Suprapubic skin (tissue), 4 donors: Measurements from ENCODE around the gene FXYD3. TPM values are rescaled to one million over a fixed set of nuclear protein-coding genes. Genes with fewer than 3 reads are reported as not detected.
A peak's percentile ranks its signal among the peaks of the same experiment; 100 is the strongest.

Experiments used
- DNase-seq, 2 donors: peaks; one replicate each; pipeline ENCODE4 v3.0.0-alpha.2; 2019; ENCODE audit warnings: low spot score in 2 of 2
- H3K27ac ChIP-seq: fragments of 200-600 bp; sonication (generic); one replicate; pipeline ENCODE4 v1.5.1; 2019
- H3K27me3 ChIP-seq: fragments of 200-600 bp; sonication (generic); one replicate; pipeline ENCODE4 v1.5.1; 2019
- H3K36me3 ChIP-seq: fragments of 200-600 bp; sonication (generic); one replicate; pipeline ENCODE4 v1.5.1; 2019
- H3K4me1 ChIP-seq: fragments of 200-600 bp; sonication (generic); one replicate; pipeline ENCODE4 v1.5.1; 2019
- H3K4me3 ChIP-seq: fragments of 200-600 bp; sonication (generic); one replicate; pipeline ENCODE4 v1.5.1; 2019; ENCODE audit warnings: mild to moderate bottlenecking
- H3K9me3 ChIP-seq: fragments of 200-600 bp; sonication (generic); one replicate; pipeline ENCODE4 v1.5.1; 2019
- CTCF ChIP-seq, 2 donors: fragments of 200-600 bp in 1 of 2; fragments of 450-650 bp in 1 of 2; sonication (generic) in 1 of 2; IDR thresholded peaks; one replicate each; pipeline ENCODE4 v1.5.1; 2016 to 2019; ENCODE audit warnings: antibody characterized with exemption in 2 of 2, mild to moderate bottlenecking in 1 of 2, moderate library complexity in 1 of 2
- EP300 ChIP-seq: sonication (generic); formaldehyde crosslinking; IDR thresholded peaks from one replicate; pipeline ENCODE4 v1.6.1; 2017; ENCODE audit warnings: antibody characterized with exemption
- POLR2A ChIP-seq, 2 donors: fragments of 450-650 bp; IDR thresholded peaks; one replicate each; pipeline ENCODE4 v1.6.1; 2017; ENCODE audit warnings: antibody characterized with exemption in 2 of 2, mild to moderate bottlenecking in 2 of 2, moderate library complexity in 2 of 2
- POLR2AphosphoS5 ChIP-seq, 3 donors: sonication (generic); formaldehyde crosslinking; IDR thresholded peaks; one replicate each; pipeline ENCODE4 v1.6.1; 2017; ENCODE audit warnings: antibody characterized with exemption in 3 of 3
- WGBS: methylation state at CpG from one replicate; pipeline ENCODE4 v1.1.5; 2018; 5-methylcytosine and 5-hydroxymethylcytosine counted together
- total RNA-seq, 4 donors: library from RNA; depleted of rRNA; stranded (reverse); fragments of >200 nt; gene quantifications; one replicate each; pipeline ENCODE4 v1.1.0, GENCODE V29; 2016

FXYD3 gene
- total RNA-seq, 4 donors from 2014 or later: 383 to 765 (median 575) TPM

- H3K4me3 ChIP-seq: peak overlapping the region; percentile 47
- peaks cover 7% of the 10 kb centered on the region for H3K36me3 ChIP-seq
- 24% methylated on average over 5 of the region's 5 CpGs for WGBS
- peak overlapping the region; percentile 95 for H3K27ac ChIP-seq
- H3K9me3 ChIP-seq: no peaks in the 10 kb centered on the region
- TF ChIP-seq POLR2A (IDR thresholded peaks at IDR 0.05) (no peak), CTCF (IDR thresholded peaks at IDR 0.05) (no peak), EP300 (no peak), POLR2AphosphoS5 (IDR thresholded peaks at IDR 0.05) (peak in 2 of 3 donors; percentile 16 to 81)
- H3K27me3 ChIP-seq: no peaks in the 10 kb centered on the region
- H3K4me1 ChIP-seq: peaks cover 94% of the 10 kb centered on the region
- no peak for DNase-seq
Measured at GRCh38 chr19:35123573-35123972, 8.0 kb downstream of the FXYD3 start.

- peak overlapping the region; percentile 47 for H3K4me3 ChIP-seq
Measured at GRCh38 chr19:35124098-35125060, 8.8 kb downstream of the FXYD3 start.

GRCh38 chr19:35125270-35125717 lies 9.7 kb downstream of the FXYD3 start:
- Histone ChIP-seq H3K9me3 (no peaks in the 10 kb centered on the region), H3K4me1 (peaks cover 86% of the 10 kb centered on the region), H3K4me3 (peak overlapping the region; percentile 47), H3K27ac (peak overlapping the region; percentile 95), H3K27me3 (no peaks in the 10 kb centered on the region), H3K36me3 (peaks cover 7% of the 10 kb centered on the region)
- no peak for TF ChIP-seq CTCF (IDR thresholded peaks at IDR 0.05)
- TF ChIP-seq POLR2AphosphoS5 (IDR thresholded peaks at IDR 0.05): no peak
- no peak for TF ChIP-seq EP300
- TF ChIP-seq POLR2A (IDR thresholded peaks at IDR 0.05): no peak
- 70% methylated on average over 19 of the region's 19 CpGs for WGBS
- no peak for DNase-seq

More at GRCh38 chr19:35124098-35125060, 8.8 kb downstream of the FXYD3 start:
- TF ChIP-seq POLR2AphosphoS5 (IDR thresholded peaks at IDR 0.05) (peak in 2 of 3 donors; percentile 33 to 55), EP300 (no peak), POLR2A (IDR thresholded peaks at IDR 0.05) (peak in 1 of 2 donors; percentile 65)
- Histone ChIP-seq H3K9me3 (no peaks in the 10 kb centered on the region), H3K36me3 (peaks cover 7% of the 10 kb centered on the region), H3K27ac (peak overlapping the region; percentile 95), H3K4me1 (peaks cover 86% of the 10 kb centered on the region), H3K27me3 (no peaks in the 10 kb centered on the region)
- 5% methylated on average over 21 of the region's 42 CpGs for WGBS
- peak; percentile 96 to 97 for DNase-seq

GRCh38 chr19:35125749-35126623 lies 10.4 kb downstream of the FXYD3 start:
- 60% methylated on average over 1 of the region's 35 CpGs for WGBS
- Histone ChIP-seq H3K36me3 (peaks cover 7% of the 10 kb centered on the region), H3K27me3 (no peaks in the 10 kb centered on the region), H3K4me3 (peak overlapping the region; percentile 4), H3K4me1 (peaks cover 85% of the 10 kb centered on the region), H3K9me3 (no peaks in the 10 kb centered on the region), H3K27ac (peak overlapping the region; percentile 95)
- TF ChIP-seq CTCF (IDR thresholded peaks at IDR 0.05): no peak
- TF ChIP-seq EP300: no peak
- TF ChIP-seq POLR2A (IDR thresholded peaks at IDR 0.05): no peak
- no peak for TF ChIP-seq POLR2AphosphoS5 (IDR thresholded peaks at IDR 0.05)
- no peak for DNase-seq

GRCh38 chr19:35126624-35126959 lies 11.0 kb downstream of the FXYD3 start:
- Histone ChIP-seq H3K36me3 (peaks cover 2% of the 10 kb centered on the region), H3K9me3 (no peaks in the 10 kb centered on the region), H3K27me3 (no peaks in the 10 kb centered on the region), H3K27ac (peak overlapping the region; percentile 95), H3K4me3 (peak overlapping the region; percentile 4), H3K4me1 (peaks cover 83% of the 10 kb centered on the region)
- TF ChIP-seq POLR2AphosphoS5 (IDR thresholded peaks at IDR 0.05) (no peak), POLR2A (IDR thresholded peaks at IDR 0.05) (no peak), CTCF (IDR thresholded peaks at IDR 0.05) (no peak), EP300 (no peak)
- WGBS: no CpG with 5 or more reads among the region's 20 CpGs
- DNase-seq: no peak
